ENCODE measurements around the gene NDUFA5.

NDUFA5 gene

DNA sequence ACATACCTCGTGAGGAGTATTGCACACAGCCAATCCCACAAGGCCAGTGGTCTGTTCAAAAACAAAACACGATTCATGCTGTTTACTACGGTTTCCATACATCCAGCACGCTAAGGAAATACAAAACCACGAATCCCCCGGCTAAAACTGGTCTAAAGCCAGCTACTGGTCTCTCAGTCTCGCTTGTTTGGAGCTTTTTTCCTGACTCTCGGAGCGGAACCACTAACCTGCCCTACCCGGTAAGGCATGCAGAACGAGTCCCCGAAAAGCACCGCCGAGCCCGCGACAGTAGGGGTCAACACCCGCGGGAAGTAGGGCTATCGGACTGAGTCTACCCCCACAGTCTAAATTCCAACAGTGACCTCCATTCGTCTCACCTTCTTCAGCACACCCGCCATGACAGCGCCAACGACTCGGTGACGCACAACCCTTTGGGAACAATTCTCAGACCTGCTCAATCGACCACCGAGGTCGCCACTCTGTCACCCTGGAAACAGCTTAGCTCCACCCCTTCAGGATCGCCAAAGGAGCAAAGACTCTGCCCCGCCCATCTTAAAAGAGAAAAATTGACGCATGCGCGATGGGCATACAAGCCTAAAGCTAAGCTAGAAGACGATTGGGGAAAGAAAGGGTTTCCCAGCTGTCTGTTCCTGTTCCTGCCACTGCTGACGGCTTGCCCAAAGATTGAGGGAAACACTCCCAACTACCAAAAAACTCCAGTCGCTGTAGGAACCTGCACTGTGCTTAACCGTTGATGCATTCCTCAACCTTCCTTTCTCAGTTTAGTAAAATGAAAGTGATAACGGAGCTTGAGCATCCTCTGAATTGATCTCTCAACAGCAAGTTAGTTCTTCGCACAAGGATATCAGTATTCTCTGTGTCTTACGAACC is at the start of gene NDUFA5:
TSS of gene NDUFA5 (minus strand) at position 421 of the 891 bp plus-strand sequence. CDS start at position 398, 23 bp downstream.
- in situ Hi-C loops (cut with MboI; ENCODE audit: low sequenced_read_pairs) = no loop called here

DNA sequence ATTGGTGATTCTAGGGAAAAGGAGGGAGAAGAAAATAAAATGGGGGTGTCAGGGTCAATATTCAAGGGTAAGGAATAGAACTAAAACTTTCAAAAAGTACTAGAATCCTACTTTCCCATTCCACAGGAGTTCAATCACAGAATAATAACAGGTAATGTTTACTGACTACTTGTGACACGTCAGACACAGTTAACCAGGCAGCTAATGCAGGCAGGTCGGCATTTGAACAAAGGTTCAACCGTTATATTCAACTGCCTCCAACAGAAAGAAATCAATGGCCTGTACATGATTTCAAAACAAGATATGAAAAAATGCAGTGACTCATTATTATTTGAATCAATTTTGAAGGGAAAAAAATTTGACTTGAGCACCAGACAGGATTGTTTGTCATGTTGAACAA is 47.1 kb upstream of the NDUFA5 start:
- in situ Hi-C loops (cut with MboI; ENCODE audit: low sequenced_read_pairs) = no loop called here

DNA sequence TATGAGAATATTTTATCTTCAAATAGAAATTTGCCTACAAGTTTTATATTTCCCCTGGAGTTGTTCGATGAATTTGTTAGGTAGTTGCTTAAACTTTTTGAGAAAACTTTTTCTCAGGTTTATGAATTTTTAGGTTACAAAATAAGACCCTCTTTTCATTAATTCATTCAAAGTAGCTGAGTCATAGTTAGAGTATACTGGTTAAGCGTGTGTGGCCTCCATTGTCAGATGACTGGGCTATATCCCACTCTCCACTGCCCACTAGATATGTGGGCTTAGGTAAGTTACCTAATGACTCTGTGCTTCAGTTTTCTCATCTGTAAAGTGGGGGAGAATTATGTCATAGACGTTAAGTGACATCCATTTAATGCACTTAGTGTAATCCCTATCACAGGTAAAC is 45.0 kb upstream of the NDUFA5 start:
- in situ Hi-C loops (cut with MboI; ENCODE audit: low sequenced_read_pairs) = no loop called here

DNA sequence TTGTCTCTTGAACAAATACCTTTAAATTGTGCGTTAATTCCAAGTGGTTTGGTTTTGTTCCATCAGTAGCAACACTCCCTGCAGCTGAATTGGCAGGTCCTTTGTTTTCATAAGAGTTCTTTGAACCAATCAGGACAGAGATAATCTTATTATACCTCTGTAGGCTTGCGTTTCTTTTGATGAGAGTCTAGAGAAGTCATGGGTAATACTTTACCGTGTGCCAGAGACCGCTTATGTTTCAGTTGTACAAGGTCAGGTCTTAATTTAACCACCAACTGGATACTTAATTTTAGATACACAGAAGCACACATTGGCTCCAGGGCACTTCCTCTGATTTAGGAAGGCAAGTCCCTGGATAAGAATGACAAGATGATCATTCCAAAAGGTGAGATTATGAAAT is 43.9 kb upstream of the NDUFA5 start, which contains the start of gene ASB15:
TSS of gene ASB15 (plus strand) at position 292 of the 400 bp plus-strand sequence. CDS start 12,682 bp downstream, outside the sequence.
- in situ Hi-C loops (cut with MboI; ENCODE audit: low sequenced_read_pairs) = no loop called here

DNA sequence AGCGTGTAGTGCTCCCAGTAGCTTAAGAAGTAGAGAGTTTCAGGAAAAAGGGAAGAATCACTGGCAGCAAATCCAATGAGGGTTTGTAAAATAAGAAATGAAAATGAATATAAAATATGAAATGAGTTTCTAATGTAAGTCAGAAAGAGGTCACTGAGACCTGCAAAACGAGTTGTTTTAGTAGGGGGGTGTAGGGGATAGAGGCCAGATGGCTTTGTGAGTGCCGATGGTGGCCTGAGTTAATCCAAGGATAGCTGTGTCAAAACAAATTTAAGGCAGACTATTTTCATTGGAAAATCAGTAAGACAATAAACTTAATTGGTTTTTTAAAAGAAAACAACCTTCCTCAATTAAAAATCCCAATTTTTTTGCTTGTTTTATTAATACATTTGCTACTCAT is 43.3 kb upstream of the NDUFA5 start:
- in situ Hi-C loops (cut with MboI; ENCODE audit: low sequenced_read_pairs) = no loop called here

DNA sequence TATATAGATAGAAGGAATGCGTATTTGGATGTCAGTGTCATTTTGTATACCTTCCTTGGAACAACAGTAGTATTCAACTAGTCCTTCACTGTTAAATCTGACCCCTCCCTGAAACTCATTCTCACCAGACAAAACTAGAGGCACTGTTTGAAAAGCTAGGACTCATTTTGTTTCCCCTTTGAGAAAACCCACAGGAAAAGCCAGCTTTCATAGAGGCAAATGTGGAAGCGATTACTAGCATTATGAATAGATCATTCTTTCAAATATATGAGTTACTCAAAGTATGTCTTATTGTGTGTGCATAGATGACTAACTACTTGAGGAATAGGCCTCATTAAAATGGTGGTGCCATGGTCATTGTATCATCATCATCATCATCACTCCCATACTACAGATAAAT is 42.1 kb upstream of the NDUFA5 start:
- in situ Hi-C loops (cut with MboI; ENCODE audit: low sequenced_read_pairs) = no loop called here

DNA sequence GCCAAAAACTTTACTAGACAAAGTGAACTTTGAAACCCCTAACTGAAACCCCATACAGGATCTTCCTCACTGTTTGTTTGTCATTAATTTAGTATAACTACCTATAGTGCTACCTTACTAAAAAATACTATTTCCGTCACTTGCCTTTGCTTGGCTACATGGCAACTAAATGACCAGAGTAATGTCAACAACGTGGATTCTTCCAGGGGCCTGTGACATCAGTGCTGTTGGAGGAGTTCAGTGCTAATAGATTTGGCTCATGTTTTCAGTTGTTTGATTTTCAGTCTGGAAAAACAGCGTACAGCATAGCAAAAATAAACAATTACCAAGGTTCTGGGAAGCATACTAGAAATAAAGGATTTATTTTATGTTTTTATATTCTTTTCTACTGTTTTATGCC is 41.0 kb upstream of the NDUFA5 start:
- in situ Hi-C loops (cut with MboI; ENCODE audit: low sequenced_read_pairs) = no loop called here

DNA sequence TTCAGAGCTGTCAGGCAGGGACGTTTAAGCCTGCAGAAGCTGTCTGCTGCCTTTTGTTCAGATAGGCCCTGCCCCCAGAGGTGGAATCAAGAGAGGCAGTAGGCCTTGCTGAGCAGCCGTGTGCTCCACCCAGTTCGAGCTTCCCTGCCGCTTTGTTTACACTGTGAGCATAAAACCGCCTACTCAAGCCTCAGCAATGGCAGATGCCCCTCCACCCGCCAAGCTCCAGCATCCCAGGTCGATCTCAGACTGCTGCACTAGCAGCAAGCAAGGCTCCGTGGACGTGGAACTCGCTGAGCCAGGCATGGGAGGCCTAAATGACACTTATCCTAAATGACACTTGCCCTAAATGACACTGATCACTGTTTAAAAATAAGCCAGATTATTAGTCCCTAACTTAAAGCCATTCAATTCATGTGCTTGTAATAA is 37.2 kb upstream of the NDUFA5 start:
- in situ Hi-C loops (cut with MboI; ENCODE audit: low sequenced_read_pairs) = no loop called here

DNA sequence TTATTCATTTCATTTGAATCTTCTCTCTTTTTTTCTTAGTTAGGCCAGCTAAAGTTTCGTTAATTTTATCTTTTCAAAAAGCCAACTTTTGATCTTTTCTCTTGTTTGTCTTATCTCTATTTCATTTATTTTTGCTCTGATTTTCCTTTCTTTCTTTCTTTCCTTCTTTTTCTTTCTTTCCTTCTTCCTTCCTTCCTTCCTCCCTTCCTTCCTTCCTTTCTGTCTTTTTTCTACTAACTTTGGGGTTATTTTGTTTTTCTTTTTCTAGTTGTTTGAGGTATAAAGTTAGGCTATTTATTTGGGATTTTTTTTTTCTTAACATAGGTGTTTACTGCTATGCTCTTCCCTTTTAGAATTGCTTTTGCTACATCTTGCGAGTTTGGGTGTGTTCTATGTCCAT is 30.8 kb upstream of the NDUFA5 start:
- in situ Hi-C loops (cut with MboI; ENCODE audit: low sequenced_read_pairs) = no loop called here

DNA sequence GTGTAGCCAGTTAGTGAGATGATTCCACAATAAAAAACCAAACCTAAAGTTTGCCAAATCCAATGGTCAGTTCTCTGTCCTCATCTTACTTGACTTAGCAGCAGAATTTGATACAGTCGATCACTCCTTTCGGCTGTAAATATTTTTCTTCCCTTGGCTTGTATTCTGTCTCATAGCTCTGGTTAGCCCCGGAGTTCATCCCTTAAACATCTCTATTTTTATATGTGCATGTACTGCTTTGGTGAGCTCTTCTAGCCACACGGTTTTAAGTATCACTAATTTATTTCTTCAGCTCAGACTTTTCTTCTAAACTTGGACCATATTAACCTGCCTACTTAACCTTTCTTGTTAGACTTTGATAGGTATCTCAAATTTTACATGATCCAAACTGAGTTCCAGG is 26.2 kb upstream of the NDUFA5 start:
- in situ Hi-C loops (cut with MboI; ENCODE audit: low sequenced_read_pairs) = no loop called here

DNA sequence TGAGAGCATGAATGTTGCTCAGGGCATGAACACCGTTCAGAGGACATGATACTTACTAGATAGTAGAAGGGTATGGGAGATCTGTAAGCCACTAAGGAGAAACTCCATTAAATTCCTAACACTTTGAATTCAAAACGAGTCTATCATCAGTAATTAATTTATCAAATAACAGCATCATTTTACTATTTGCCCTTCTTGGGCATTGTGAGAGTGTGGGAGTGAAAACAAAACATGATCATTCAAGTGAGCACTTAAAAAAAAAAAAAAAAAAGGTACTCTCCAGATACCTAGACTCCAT is 23.5 kb upstream of the NDUFA5 start:
- in situ Hi-C loops (cut with MboI; ENCODE audit: low sequenced_read_pairs) = no loop called here

DNA sequence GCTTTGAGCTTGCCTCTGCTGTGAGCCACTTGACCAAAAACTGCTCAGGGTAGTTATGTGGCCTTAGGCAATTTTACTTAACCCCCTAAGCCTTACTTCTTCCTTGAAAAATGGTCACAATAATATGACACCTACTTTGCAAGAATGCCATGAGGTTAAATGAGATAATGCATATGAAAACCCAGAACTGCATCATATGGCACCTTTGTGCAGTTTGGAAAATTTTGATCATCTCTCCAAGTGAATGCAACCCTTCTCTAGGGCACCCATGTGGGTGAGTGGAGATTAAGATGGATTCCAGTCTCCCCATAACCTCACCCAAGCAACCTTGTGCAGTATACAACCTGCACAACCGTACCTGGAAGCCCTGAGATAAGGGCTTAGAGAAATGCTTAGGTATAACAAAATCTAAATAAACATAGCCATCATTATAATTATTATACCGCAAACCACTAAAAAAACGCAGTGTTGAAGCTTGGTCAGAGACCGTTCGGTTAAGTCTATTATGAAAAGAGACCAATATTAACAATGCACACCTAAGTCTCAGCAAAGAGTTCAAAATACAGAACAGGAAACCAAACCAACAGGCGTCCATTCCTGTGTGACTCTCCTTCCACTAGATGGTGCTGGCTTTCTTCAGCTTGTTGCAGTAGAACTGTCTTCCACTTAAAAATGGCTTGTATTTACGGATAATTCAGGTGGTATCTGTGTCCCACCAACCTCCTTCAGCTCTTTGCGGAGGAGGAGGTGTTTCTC is 23.0 kb upstream of the NDUFA5 start:
- in situ Hi-C loops (cut with MboI; ENCODE audit: low sequenced_read_pairs) = no loop called here

DNA sequence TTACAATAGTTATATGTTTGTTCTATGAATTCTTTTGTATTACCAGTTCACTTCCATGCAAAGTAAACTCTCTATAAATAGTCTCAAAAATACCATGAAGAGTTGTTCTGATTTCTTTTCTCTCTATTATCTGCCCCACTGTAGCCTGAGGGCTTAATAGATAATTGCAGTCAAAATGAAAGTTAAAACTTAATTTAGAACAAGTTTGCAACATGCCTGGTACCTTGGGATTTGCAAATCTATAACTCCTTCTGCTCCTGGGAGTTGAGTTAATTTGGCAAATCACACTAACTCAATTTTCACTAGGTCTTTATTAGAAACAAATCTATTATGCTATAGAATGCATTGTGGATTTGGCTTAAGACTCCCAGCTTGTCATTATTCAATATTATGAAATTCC is 21.8 kb upstream of the NDUFA5 start:
- in situ Hi-C loops (cut with MboI; ENCODE audit: low sequenced_read_pairs) = no loop called here

DNA sequence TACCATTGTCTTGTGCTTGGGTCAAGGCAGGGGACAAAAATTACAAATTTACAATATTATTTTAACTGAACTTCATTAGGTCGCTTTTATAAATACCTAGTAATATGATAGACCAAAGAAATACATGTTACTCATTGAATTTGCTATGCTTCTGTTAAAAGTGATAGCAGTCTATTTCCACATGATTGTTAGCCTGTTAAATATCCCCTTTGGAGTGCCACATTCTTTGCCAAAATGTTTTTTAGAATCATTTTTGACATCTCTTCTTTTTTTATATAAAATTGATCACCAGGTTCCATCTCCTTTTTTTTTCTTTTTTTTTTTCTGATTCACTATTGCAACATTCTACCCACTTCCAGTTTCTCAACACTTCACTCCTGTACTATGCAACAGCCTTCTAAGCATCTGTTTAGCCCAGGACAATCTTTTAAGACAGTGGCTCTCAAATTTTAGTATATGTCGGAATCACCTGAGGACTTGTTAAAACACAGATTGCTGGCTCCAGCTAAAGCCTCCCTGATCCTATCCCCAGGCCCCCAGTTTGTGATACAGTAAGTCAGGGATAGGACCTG is 16.4 kb upstream of the NDUFA5 start:
- in situ Hi-C loops (cut with MboI; ENCODE audit: low sequenced_read_pairs) = no loop called here

DNA sequence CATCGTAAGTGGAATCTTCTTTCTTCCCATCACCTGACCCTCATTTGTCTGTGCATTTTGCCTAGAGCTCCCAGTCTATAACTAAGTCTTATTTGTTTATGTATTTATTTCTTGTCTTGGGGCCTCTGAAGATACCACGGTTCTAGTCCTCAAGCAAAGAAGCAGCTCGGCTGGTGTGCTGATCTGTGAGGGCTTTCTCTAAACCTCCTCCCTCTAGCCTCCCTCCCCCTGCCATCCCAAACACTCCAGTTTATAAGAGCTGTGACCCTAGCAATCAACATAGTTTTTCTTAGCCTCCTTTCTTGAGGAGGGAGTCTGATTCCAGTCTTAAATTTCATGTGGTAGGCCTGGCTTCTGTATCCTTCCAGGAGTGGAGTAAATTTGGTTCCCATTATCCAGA is 15.7 kb upstream of the NDUFA5 start:
- in situ Hi-C loops (cut with MboI; ENCODE audit: low sequenced_read_pairs) = no loop called here

DNA sequence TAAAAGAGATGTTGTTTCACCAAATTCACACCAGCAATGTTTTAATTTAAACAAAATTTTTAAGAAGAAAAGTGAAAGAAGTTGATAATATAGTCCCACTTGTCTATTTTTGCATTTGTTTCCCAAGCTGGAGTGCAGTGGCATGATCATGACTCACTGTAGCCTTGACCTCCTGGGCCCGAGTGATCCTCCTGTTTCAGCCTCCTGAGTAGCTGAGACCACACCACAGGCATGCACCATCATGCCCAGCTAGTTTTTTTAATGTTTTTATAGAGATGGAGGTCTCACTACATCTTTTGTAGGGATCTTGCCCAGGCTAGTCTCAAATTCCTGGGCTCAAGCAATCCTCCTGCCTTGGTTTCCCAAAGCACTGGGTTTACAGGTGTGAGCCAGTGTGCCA is 14.1 kb upstream of the NDUFA5 start:
- in situ Hi-C loops (cut with MboI; ENCODE audit: low sequenced_read_pairs) = no loop called here

DNA sequence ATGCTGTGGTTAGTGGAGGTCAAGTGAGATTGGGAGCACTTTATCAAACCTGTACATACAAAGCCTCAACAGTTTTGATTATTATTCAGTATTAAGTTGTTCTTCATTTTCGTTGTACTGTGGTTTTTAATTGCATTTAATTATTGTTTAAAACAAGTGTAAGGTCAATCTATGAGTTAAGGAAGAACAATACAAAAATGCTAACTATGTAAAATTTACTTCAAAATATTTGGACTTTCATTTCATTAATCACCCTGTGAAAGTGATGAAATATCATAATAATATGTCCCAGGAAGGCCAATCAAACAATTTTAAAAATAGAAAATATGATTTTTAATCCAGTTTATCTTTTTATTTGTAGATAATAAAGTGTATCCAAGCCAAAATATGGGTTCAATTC is 13.6 kb upstream of the NDUFA5 start:
- in situ Hi-C loops (cut with MboI; ENCODE audit: low sequenced_read_pairs) = no loop called here

DNA sequence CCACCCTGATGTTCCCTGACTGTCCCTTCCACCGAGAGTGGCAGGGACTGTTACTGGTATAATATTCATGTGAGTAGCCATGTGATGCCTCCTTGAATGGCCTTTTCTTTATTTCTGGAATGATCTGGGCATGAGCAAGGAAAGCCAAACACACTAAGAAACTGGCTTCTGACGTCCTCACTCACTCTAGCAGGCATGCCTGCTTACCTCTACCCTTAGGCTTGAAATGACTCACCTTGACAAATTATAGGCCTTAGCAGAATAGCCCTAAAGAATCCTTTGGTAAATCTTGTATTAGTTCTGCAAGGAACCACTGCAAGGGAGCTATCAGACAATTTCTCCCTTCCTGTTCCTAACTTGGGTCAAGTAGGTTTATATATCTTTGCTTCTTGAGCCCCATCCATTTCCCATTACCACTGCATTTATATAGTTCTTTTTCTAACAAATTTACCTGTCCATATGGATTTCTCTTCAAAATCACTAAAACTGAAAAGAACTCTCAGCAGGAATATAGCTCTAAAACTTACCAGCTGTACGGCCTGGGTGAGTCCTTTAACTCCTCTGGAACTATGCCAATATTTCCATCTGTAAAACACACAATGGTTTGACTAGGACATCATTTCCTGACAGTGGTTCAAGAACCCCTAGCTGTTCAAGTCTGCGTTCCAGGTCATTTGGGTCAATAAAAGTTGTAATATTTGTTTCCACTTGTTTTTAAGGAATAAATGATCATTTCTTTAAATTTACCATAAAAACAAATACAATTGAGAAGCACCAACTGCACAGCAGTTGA is 13.0 kb upstream of the NDUFA5 start:
- in situ Hi-C loops (cut with MboI; ENCODE audit: low sequenced_read_pairs) = no loop called here

DNA sequence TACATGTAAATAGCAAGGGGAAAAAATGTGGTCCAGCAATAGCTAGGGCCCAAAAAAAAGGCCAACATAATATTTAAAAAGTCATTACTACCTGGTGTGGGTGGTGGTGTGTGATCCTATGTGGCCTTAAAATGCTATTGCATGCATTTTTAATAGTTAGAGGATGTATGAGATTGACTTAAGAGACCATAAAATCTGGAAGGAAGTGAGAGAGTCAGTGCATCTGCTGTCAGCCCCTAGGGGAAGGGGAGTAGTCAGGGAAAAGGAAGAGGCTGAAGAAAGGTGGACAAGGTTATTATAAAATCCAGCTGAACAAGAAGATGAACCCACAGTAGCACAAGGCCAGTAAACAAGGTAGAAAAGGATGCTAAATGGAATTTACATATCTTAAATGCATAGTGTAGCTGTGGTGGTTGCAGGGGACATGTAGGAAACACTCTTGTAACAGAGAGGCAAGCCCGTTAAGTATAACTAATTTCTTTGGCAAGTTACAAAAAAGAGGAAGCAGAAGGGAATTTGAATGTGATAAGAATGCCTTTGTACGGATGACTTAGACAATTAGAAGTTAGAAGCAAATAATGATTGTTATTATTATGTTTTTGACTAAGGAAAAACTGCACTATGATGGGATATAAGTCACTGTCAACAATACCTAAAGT is 11.9 kb upstream of the NDUFA5 start:
- in situ Hi-C loops (cut with MboI; ENCODE audit: low sequenced_read_pairs) = no loop called here

DNA sequence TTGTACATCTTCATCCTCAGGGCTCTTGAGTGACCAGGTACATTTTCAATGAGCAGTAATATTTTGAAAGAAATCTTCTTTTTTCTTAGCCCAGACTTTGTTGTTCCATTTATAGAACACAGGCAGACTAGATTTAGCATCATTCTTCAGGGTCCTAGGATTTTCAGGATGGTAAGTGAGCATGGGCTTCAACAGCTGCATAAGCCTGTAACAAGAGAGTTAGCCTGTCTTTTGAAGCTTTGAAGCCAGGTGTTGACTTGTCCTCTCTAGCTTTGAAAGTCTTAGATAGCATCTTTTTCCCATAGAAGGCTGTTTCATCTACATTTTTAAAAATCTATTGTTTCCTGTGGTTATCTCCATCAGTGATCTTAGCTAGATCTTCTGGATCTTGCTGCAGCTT is 4.5 kb upstream of the NDUFA5 start:
- in situ Hi-C loops (cut with MboI; ENCODE audit: low sequenced_read_pairs) = no loop called here
